Natural killer cell treated with Interleukin-12 subunit alpha and Interleukin-12 subunit beta and Interleukin-15 and Interleukin-18, amount 100 ng/mL, for 72 hours (primary cell): ENCODE measurements around the gene GABRA4. TPM values are rescaled to one million over a fixed set of nuclear protein-coding genes. Genes with fewer than 3 reads are reported as not detected.

Experiments
- ATAC-seq, 2 donors: fragments of 150-1000 bp; cut with Tn5 transposase in 1 of 2; sonication (Bioruptor Pico), chemical (Tn5 transposase) in 1 of 2; 2 replicates each; pipeline ENCODE4 v1.10.0; 2021
- DNase-seq: peaks from one replicate; pipeline ENCODE4 v3.0.0; 2022; ENCODE audit warnings: low spot score
- H3K27ac Mint-ChIP-seq, 2 donors: 1 replicate in 1 of 2; 2 replicates in 1 of 2; pipeline ENCODE4 v1.8.0; 2022; ENCODE audit warnings: mixed read lengths in 2 of 2, mild to moderate bottlenecking in 1 of 2, moderate library complexity in 1 of 2
- H3K27me3 Mint-ChIP-seq, 2 donors: 1 replicate in 1 of 2; 2 replicates in 1 of 2; pipeline ENCODE4 v1.8.0; 2022; ENCODE audit warnings: mixed read lengths in 2 of 2
- H3K36me3 Mint-ChIP-seq: one replicate; pipeline ENCODE4 v1.8.0; 2022; ENCODE audit warnings: mixed read lengths
- H3K4me1 Mint-ChIP-seq, 2 donors: 1 replicate in 1 of 2; 2 replicates in 1 of 2; pipeline ENCODE4 v1.8.0; 2022; ENCODE audit warnings: low read depth in 2 of 2, mixed read lengths in 2 of 2, mild to moderate bottlenecking in 1 of 2
- H3K4me3 Mint-ChIP-seq: one replicate; pipeline ENCODE4 v1.8.0; 2022; ENCODE audit warnings: mixed read lengths
- H3K9me3 Mint-ChIP-seq: 2 replicates; pipeline ENCODE4 v1.8.0; 2022; ENCODE audit warnings: mixed read lengths
- total RNA-seq, 2 donors: library from RNA; stranded (reverse); gene quantifications; one replicate each; pipeline ENCODE4 v1.2.3, GENCODE V29; 2022

Gene GABRA4
- total RNA-seq, 2 donors from 2014 or later = not detected

DNA sequence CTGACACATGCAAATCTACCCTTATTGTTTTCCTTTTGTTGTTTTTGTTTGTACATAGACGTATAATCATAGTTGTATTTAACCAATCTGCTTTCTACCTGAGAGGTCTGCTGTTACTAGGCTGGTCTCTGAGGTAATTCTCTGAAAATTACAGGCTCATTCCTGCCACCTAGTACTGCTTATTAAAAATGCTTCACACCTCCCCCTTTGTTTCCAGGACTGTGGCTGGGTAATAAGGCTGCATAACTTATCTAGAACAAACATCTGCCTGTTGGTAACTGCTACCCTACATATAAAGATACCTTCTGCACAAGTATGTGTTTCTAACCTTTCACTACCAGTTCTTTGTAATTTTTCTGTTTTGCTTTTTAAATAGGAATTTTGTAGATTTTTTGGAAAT is 118.6 kb downstream of the GABRA4 start:
- peaks cover 2% of the 10 kb centered on the region for H3K9me3 Mint-ChIP-seq
- H3K36me3 Mint-ChIP-seq = no peaks in the 10 kb centered on the region
- H3K27me3 Mint-ChIP-seq = peaks cover 0 to 5% of the 10 kb centered on the region in 2 donors
- no peak overlapping the region for H3K27ac Mint-ChIP-seq
- H3K4me3 Mint-ChIP-seq = no peak overlapping the region
- no peaks in the 10 kb centered on the region for H3K4me1 Mint-ChIP-seq
- DNase-seq = no peak
- no peak for ATAC-seq

DNA sequence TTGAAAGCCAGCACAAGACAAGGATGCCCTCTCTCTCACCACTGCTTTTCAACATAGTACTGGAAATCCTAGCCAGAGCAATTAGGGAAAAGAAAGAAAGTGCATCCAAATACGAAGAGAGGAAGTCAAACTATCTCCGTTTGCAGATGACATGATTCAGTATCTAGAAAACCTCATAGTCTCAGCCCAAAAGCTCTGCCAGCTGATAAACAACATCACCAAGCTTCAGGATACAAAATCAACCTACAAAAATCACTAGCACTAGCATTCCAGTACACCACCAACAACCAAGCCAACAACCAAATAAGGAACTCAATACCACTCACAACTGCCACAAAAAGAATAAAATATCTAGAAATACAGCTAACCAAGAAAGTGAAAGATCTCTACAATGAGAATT is 123.0 kb downstream of the GABRA4 start:
- Mint-ChIP-seq H3K36me3 (no peaks in the 10 kb centered on the region), H3K4me1 (no peaks in the 10 kb centered on the region), H3K27ac (no peak overlapping the region), H3K4me3 (no peak overlapping the region), H3K9me3 (peaks cover 2% of the 10 kb centered on the region), H3K27me3 (peaks cover 2 to 13% of the 10 kb centered on the region in 2 donors)
- ATAC-seq (no peak), DNase-seq (no peak)

Other genes starting within 250 kb of the GABRA4 start
- gene COX7B2, start 84.3 kb downstream of the GABRA4 start, total RNA-seq = not detected
- gene GABRB1, start 38.0 kb upstream of the GABRA4 start, total RNA-seq = not detected